Measurements from ENCODE around the gene ZNF639.

Gene ZNF639

GRCh38 chr3:179309225-179310078, 13.4 kb upstream of the ZNF639 start:
- no peak for DNase-seq

GRCh38 chr3:179318876-179319275, 4.0 kb upstream of the ZNF639 start:
- DNase-seq, result no peak

- DNase-seq, result peak; percentile 52
Observed at GRCh38 chr3:179321668-179322285, 1.1 kb upstream of the ZNF639 start.

- DNase-seq, result peak; percentile 80
Observed at GRCh38 chr3:179323197-179324110, 623 bp downstream of the ZNF639 start.

GRCh38 chr3:179324270-179324754, 1.5 kb downstream of the ZNF639 start:
- peak; percentile 14 for DNase-seq

- DNase-seq, result no peak
Observed at GRCh38 chr3:179330438-179330837, 7.6 kb downstream of the ZNF639 start.

GRCh38 chr3:179332240-179332639, 9.4 kb downstream of the ZNF639 start:
- no peak for DNase-seq

GRCh38 chr3:179333084-179333483, 10.3 kb downstream of the ZNF639 start:
- no peak for DNase-seq

- DNase-seq, result no peak
Observed at GRCh38 chr3:179336345-179336929, 13.6 kb downstream of the ZNF639 start.

GRCh38 chr3:179347345-179348194, 24.7 kb downstream of the ZNF639 start, which contains the start of gene MFN1:
TSS of gene MFN1 (plus strand) at chr3:179347709. CDS start at chr3:179348852, 1,143 bp downstream.
- DNase-seq, result peak; percentile 97

GRCh38 chr3:179348325-179349013, 25.6 kb downstream of the ZNF639 start:
- DNase-seq, result no peak

GRCh38 chr3:179355996-179356395, 33.2 kb downstream of the ZNF639 start:
- DNase-seq, result no peak

GRCh38 chr3:179363332-179363731, 40.5 kb downstream of the ZNF639 start:
- DNase-seq, result no peak

GRCh38 chr3:179369621-179370020, 46.8 kb downstream of the ZNF639 start:
- no peak for DNase-seq

- no peak for DNase-seq
Observed at GRCh38 chr3:179373938-179374337, 51.1 kb downstream of the ZNF639 start.

- no peak for DNase-seq
Observed at GRCh38 chr3:179375091-179375999, 52.5 kb downstream of the ZNF639 start.

- DNase-seq, result no peak
Observed at GRCh38 chr3:179376474-179376873, 53.6 kb downstream of the ZNF639 start.
